ENCODE data around the gene LANCL2. TPM values are rescaled to one million over a fixed set of nuclear protein-coding genes. Genes with fewer than 3 reads are reported as not detected.
A peak's percentile ranks its signal among the peaks of the same experiment; 100 is the strongest.

The LANCL2 gene
- total and polyA plus RNA-seq, 9 of the 15 experiments (the other 6 are each of a cell fraction or from before 2014, with no cell fraction given): 5.3 to 18.5 (median 13.5) TPM

- TF ChIP-seq CTBP1 (IDR thresholded peaks at IDR 0.05; ENCODE audit: borderline replicate concordance) (no peak), ZNF512 (tag; IDR thresholded peaks at IDR 0.05) (peak; percentile 63; the same call in 1 of the 2 replicates), NFE2L1 (tag; IDR thresholded peaks at IDR 0.05; ENCODE audit: borderline replicate concordance, low read depth) (no peak), SMARCB1 (IDR thresholded peaks at IDR 0.05; ENCODE audit: insufficient read length, low read depth) (no peak)
- TF ChIP-seq, protein P1, sequence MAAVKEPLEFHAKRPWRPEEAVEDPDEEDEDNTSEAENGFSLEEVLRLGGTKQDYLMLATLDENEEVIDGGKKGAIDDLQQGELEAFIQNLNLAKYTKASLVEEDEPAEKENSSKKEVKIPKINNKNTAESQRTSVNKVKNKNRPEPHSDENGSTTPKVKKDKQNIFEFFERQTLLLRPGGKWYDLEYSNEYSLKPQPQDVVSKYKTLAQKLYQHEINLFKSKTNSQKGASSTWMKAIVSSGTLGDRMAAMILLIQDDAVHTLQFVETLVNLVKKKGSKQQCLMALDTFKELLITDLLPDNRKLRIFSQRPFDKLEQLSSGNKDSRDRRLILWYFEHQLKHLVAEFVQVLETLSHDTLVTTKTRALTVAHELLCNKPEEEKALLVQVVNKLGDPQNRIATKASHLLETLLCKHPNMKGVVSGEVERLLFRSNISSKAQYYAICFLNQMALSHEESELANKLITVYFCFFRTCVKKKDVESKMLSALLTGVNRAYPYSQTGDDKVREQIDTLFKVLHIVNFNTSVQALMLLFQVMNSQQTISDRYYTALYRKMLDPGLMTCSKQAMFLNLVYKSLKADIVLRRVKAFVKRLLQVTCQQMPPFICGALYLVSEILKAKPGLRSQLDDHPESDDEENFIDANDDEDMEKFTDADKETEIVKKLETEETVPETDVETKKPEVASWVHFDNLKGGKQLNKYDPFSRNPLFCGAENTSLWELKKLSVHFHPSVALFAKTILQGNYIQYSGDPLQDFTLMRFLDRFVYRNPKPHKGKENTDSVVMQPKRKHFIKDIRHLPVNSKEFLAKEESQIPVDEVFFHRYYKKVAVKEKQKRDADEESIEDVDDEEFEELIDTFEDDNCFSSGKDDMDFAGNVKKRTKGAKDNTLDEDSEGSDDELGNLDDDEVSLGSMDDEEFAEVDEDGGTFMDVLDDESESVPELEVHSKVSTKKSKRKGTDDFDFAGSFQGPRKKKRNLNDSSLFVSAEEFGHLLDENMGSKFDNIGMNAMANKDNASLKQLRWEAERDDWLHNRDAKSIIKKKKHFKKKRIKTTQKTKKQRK (IDR thresholded peaks at IDR 0.05; ENCODE audit: borderline replicate concordance, low read depth, low read length): no peak
Observed at GRCh38 chr7:55348502-55348901, 16.6 kb upstream of the LANCL2 start (continued).

DNA sequence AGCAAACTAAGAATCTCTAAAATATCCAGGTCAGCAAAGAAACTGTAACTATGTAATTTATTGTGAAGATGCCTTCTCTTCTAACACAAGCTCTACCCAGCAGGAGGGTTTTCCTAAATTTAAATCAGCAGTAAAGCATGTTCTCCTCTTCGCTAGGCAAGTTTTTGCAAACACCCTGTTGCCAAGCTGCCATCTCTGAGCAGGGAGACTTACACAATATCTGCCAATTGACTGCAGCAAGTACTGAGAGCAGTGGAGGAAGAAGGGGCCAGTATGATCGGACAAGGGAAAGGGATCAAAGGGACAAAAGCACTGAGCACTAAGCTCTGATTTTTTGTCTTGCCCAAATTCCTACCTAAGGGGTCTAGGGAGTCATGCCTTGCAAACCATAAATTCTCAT, 16.0 kb upstream of the LANCL2 start:
- intact Hi-C loops (cut with micrococcal nuclease): no loop called here
- Histone ChIP-seq H3K4me2 (ENCODE audit: insufficient read depth, low read length) (no peak overlapping the region), H3K79me2 (ENCODE audit: control insufficient read depth, insufficient read depth, low read length) (no peaks in the 10 kb centered on the region), H3K27ac (ENCODE audit: extremely low read depth, low read depth, low read length) (no peak overlapping the region), H3K36me3 (ENCODE audit: control insufficient read depth, insufficient read depth, low read length) (no peaks in the 10 kb centered on the region), H3K4me3 (no peak overlapping the region), H2AFZ (ENCODE audit: low read depth, low read length) (no peak overlapping the region), H3K4me1 (replicated peaks in 1 of 2; ENCODE audit: control insufficient read depth in 2 of 2, insufficient read depth in 2 of 2, low read length in 2 of 2) (peaks cover 6 to 9% of the 10 kb centered on the region in 2 experiments; a peak in 2 of 5 replicates), H3K9me1 (ENCODE audit: control insufficient read depth, insufficient read depth, low read length) (no peaks in the 10 kb centered on the region), H4K20me1 (replicated peaks; ENCODE audit: control insufficient read depth, insufficient read depth, low read length) (no peaks in the 10 kb centered on the region), H3K27me3 (ENCODE audit: control insufficient read depth in 2 of 2, insufficient read depth in 2 of 2, low read length in 2 of 2) (peaks cover 2 to 7% of the 10 kb centered on the region in 2 experiments; a peak in 1 of 5 replicates), H3K9me3 (replicated peaks; ENCODE audit: control insufficient read depth, insufficient read depth, low read depth, low read length) (no peaks in the 10 kb centered on the region), H3K9ac (ENCODE audit: insufficient read depth in 1 of 2, low read depth in 2 of 2, low read length in 2 of 2) (no peak overlapping the region)
- DNase-seq (ENCODE audit: extremely low read depth in 1 of 4, low spot score in 3 of 4) (no peak), ATAC-seq (no peak), FAIRE-seq (no peak)
- CTCF ChIA-PET (ENCODE audit: low intra/inter-chr PET ratio): no interaction called here
- WGBS (ENCODE audit: insufficient coverage, low coverage, missing lambda C conversion rate): 22% methylated on average over 2 of the region's 2 CpGs
- in situ Hi-C loops (cut with MboI): no loop called here
- POLR2A ChIA-PET: interaction anchor here (0.7 to 1.5 kb wide), 2 partner anchors 8 to 17 kb away, joined by 3 to 5 read pairs; no protein-coding TSS in a partner anchor
- BruUV-seq (replicated peaks): no TSS peak
- TF ChIP-seq MCM2 (IDR thresholded peaks at IDR 0.05; ENCODE audit: low read depth) (no peak), BCL6 (CRISPR knock-in tag; IDR thresholded peaks at IDR 0.05) (no peak), DLX4 (CRISPR knock-in tag; IDR thresholded peaks at IDR 0.05) (no peak), ERF (CRISPR knock-in tag; IDR thresholded peaks at IDR 0.05) (no peak), SMARCA4 (IDR thresholded peaks at IDR 0.05) (no peak), HNRNPUL1 (IDR thresholded peaks at IDR 0.05; ENCODE audit: low read length) (no peak)
